ENCODE measurements around the gene MEF2C.

- no peak for TF ChIP-seq GATA3 (IDR thresholded peaks at IDR 0.05; ENCODE audit: low read depth, low read length)
- no peak for TF ChIP-seq GATA2 (IDR thresholded peaks at IDR 0.05; ENCODE audit: low read depth, low read length)
Measured at GRCh38 chr5:88860501-88860900, 22.5 kb downstream of the MEF2C start.

All from SH-SY5Y (cell line).